HG02610 (cell line): ENCODE results near the gene TASOR2.

ENCODE experiments used
- ATAC-seq: cut with Tn5 transposase; IDR thresholded peaks from one replicate; pipeline ENCODE4 v1.9.1; 2021; ENCODE audit warnings: mild to moderate bottlenecking, moderate library complexity; ENCODE audit not compliant: unreplicated experiment

The TASOR2 gene

DNA sequence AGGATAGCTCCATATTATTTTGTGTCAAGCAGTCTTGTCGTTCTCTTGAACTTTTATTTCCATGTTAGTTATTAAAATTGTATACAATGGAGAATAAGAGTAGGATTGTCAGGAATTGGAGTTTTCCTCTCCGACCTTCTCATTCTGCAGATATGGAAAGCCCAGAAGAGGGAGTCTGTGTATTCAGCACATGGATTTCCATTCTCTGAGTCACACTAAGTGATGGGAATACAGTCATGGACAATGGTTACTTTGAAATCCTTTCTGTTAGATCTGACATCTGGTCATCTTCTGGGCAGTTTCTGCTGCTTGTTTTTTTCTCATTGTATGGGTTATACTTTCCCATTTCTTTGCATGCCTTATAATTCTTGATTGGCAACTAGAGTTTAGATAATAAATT lies 5.0 kb upstream of the TASOR2 start:
- ATAC-seq: no peak

DNA sequence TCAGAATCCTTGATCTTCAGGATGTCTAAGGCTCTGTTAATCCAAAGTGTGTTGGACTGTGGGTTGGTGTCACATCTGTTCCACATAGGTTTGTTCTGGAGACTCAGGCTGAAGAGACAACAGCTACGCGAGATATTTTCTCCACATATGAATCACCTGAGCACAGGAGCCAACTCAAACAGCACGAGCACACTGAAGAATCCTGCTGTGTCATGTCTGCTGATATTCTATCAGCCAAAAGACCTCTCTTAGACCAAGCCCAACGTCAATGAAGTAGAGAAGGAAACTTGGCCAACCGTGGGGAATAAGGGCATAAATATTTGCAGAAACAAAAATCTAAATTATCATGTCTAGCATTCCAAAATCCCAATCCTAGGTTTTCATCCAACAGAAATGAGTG lies 2.7 kb upstream of the TASOR2 start:
- ATAC-seq: no peak

DNA sequence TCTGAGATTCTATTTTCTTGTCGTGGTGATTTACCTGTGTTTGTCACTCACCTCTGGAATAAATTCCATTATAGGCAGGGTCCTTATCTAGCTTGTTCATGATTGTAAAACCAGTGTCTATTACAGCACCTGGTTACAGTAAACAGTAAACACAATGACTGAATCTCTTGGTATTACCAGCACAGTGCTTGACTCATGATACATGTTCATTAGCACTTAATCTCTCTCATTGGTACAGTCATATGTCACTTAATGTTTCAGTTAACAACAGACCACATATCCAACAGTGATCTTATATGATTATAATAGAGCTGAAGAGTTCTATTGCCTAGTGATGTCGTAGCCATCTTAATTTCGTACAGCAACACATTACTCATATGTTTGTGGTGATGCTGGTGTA lies 1.6 kb upstream of the TASOR2 start:
- no peak for ATAC-seq

DNA sequence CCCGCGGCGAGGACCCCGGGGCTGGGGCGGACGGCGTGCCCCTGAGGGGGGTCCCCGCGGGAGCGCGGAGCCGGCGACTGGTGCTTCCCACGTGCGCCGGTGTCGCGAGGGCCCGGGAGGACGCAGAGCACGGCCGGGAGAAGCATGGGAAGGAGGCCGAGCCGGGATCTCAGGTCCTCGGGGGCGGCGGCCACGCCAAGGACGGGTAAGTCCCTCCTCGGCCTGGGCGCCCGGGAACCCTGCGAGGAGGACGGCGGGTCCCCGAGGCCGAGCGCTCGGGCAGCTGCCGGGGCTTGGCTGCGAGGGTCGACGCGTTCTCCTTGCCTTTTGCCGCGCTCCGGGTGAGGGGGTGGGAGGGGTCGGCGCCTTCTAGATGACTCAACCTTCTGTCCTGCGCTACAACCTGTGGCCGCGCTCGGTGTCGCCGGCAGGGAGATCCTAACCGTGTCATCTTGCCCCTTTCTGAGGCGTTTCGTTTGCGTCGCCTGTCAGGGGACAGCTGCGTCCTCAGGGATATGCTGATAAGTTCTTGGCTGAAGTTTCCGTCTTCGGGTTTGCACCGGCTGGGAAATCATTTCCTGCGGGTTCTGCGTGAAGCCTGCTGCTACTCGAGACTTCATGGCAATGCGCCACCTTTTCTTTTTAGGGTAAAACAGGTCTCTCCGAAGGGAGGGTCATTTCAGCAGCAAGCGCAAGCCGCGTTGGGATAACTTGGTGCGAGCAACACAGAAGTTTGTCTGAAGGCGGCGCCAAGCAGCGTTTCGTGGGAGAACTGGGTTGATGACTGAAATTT lies 529 bp downstream of the TASOR2 start:
- ATAC-seq: peak; percentile 53

DNA sequence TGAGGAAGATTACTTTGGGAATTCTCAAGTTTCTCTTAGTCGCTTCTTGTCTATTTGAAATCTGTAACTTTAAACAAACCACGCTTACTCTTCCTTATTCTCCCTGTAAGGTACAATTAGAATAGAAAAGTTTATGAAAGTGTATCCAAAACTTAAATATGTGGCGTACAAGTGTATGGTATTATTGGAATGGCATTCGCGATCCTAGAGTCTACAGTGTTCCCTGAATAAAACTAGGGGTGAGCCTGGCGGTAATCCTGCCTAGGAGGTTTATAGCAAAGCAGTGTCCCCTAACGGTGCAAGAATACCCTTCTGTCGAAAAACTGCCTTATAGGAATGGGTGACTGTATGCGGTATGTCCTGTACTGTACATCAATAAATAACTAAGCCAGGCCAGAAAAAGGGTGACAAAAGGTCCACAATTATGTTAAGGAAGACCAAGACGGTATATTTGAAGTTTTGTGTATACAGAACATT lies 1.2 kb downstream of the TASOR2 start:
- no peak for ATAC-seq

DNA sequence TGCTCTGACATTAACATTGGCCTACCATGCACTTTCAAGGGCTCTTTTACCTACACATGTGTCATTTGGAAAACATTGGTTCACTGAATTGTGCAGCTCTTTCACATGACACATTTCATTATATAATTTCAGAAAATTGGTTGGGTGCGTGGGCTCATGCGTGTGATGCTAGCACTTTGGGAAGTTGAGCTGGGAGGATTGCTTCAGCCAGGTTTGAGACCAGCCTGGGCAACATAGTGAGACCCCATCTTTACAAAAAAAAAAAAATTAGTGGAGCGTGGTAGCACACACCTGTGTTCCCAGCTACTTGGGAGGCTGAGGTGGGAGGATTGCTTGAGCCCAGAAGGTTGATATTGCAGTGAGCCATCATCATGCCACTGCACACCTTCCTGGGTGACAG lies 3.9 kb downstream of the TASOR2 start:
- ATAC-seq: no peak

DNA sequence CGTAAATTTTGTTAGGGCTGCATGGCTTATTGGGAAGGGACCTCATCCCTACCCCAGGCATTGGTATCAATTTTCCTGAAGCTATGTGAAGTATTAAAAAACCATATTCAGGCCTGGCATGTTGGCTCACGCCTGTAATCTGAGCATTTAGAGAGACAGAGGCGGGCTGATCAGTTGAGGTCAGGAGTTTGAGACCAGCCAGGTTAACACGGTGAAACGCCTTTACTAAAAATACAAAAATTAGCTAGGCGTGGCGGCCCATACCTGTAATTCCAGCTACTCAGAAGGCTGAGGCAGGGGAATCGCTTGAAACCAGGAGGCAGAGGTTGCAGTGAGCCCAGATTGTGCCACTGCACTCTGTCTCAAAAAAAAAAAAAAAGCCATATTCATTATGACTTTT lies 7.1 kb downstream of the TASOR2 start:
- ATAC-seq: no peak

DNA sequence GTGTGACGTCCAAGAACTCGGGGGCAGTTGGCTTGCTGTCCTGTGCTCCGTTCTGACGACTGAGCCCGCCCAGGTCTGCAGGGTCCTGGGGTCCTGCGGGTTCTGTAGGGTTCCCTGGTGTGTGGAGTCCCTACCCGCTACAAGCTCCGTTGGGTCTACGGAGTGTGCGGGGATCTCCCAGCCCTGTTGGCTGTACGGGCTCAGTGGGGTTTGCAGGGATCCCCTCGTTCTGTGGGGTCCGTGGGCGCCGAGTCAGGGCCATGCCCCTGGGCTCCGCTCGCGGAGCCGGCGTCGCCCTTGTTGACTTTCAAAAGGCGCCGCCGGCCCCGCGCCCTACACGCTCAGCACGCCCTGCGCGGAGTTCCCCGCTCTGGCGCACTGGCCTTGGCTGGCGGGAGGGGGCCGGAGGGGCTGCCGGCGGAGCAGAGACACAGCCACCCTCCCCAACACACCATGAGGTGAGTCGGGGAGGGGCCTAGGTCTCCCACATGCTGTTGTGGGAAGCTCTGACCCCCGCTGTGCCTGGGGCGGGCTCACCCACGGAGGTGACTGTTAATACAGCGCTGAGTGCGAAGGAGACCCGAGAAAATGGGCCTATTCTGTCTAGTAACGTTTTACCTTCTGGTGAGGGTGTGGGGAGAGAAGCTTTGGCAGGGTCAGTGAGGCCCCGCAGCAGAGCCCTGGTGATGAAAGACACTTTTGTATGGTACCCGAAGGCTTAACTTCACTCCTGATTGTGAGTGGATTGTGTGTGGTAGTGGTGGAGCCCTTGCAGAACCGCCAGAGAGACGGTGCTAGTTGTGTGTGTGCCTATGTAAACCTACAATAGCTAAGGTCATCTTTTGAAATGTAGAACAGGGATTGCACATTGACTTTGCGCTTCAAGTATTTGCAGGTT lies 8.1 kb downstream of the TASOR2 start:
- ATAC-seq: peak; percentile 84

DNA sequence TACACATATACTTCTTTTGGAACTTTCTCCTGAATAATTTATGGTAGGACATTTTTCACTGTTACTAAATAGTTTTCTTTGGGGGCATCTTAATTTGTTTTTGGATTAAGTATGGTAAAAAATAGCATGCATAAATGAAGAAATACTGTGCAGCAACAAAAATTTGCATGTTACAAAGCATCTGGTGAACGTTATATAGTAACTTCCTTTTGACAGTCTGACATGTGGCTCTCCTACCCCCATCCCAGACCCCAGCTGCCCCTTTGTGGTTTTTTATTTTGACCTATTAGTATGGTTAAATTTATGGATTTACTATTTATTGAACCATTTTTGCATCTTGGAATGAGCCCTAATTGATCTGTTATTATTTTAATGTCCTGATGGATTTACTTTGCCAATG lies 9.9 kb downstream of the TASOR2 start:
- no peak for ATAC-seq

DNA sequence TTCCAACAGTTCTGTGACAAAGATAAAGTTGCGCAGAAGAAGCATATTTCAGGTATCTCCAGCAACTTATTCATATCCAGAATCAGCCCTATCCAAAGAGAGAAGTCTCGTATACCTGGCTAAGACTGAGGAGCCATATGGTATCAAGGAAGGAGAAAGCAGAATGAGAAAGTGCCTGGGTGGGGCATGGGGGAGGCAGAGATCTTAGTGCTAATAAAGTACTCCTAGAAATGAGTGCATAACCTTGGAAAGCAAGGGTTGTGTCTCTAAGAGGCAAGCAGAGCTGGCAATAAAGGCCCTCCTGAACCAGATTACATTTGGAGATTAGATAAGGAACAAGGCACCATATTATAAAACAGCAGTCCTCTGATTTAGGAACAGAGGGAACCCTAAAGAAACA lies 12.7 kb downstream of the TASOR2 start:
- no peak for ATAC-seq

DNA sequence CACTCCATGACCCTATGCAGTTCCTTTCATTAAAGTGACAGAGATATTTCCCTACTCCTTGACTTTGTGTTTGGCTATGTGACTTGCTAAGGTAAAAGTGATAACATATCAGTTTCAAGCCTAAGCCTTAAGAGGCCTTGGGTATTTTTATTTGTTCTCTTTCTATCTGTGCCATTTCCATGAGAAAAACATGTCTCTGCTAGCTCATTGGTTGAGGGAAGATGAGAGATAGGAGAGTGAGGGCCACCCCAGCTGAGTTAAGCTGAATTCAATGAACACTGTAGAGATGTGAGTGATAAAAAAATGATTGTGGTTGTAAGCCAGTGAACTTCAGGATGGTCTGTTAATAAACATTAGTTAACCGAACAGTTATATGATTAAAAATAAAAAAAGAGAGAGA lies 13.4 kb downstream of the TASOR2 start:
- no peak for ATAC-seq

DNA sequence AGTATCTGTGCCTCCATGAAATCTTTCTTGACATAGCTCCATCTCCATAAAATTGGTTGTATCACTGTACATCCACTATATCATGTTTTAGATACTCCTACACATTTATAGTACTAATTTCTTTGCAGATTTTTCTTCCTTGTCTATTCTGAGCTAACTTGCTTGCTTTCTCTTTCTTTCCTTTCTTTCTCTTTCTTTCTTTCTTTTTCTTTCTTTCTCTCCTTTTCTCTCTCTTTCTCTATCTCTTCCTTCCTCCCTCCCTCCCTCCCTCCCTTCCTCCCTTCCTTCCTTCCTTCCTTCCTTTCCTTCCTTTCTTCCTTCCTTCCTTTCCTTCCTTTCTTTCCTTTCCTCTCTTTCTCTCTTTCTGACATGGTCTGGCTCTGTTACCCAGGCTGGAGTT lies 23.7 kb downstream of the TASOR2 start:
- no peak for ATAC-seq

DNA sequence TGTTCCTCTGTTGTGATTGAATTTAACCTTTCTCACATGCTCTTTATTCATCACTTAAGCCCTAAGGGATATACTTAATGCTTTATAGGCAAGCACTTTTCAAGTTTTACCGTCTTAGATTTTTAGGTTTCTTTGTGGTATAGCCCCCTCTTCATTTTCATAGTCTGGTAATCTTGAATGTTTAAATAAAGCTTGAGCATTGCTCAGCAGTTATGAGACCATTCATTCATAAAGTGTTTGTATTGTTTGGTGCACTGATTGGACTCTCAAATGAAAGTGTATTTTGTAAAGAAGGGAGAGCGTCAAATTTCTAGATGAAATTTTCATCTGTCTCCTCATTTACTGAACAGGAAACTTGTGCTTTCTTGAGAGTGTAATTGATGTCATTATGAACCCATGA lies 25.2 kb downstream of the TASOR2 start:
- no peak for ATAC-seq

DNA sequence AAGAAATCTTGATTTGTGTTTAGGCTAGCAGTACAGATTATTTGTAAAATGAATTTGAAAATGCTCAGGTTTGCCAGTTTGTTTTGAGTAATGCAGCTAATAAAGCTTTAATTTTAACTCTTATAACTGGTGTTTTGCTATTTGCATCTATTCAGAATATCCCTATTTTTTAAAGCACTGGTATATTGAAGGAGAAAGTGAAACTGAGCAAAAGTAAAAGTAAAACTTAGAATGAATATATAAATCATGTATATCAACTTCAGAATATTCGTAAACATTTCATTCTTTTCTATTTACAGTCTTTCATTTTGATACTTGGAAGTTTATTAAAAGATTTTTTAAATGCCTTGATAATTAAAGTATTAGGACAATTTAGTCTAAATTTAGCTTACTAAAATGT lies 26.2 kb downstream of the TASOR2 start:
- no peak for ATAC-seq

DNA sequence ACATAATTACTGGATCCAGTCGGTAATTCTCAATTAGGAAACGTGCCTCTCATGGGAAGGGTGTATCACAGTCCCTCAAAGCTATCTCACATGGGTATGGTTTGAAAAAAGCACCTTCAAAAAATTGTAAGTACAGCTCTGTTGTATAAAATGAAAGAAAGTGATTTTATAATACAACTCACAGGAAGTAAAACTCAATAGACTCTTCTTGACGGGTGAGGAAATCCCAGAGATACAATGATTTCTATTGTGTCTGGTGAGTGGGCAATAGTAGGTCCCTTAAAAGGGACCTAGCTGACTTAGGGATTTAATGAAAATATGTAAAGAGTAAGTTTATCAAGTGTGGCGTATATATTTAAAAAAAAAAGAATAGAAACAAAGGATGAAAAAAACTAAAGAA lies 27.0 kb downstream of the TASOR2 start:
- ATAC-seq: no peak

DNA sequence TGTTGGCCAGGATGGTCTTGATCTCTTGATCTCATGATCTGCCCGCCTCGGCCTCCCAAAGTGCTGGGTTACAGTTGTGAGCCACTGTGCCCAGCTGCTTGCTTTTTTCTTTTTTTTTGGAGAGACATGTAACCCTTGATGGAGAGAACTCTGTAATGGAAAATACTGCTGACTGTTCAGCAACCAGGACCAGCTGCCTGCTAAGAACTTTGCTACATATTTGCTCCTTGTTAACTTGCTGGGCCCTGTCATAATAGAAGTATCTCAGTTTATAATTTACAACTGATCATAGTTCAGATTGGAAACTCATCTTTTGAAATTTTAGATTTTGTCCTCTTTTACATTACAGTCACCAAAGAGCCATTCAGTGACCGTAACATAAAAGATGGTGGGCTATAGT lies 34.9 kb downstream of the TASOR2 start:
- ATAC-seq: no peak

DNA sequence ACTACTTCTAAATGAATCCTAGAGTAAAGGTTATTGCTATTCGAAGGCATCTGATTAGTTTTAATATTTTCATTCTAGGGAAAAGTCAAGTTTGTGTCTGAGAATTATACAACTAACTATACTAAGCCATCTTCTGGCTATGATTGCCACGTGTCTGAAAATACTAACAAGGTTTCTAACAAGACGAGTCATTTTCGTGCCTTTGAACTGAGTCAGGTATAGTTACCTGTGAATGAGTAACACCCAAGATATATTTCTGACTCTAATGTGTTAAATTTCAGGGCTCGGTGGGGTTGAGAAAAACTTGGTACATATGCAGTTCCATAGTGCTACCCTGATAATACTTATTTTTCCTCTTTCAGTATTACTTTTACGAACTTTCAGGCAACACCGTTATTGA lies 35.5 kb downstream of the TASOR2 start:
- no peak for ATAC-seq

DNA sequence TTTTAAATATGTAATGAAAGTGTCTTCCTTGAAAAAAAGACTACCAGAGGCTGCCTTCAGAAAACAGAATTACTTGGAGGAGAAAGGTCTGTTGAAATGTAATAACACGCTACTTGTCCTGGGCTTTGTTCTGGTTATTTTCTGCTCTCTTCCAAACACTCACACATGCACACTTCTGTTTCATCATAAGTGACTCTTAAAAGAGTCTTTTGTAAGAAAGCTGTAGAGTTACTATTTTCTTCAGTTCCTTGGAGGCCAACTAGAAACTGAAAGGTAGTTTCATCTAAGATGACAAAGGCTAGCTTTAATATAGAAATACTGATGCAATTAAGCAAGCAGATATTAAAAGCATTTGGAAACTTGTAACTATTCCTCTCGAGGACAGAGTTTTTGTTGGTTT lies 39.1 kb downstream of the TASOR2 start:
- no peak for ATAC-seq

DNA sequence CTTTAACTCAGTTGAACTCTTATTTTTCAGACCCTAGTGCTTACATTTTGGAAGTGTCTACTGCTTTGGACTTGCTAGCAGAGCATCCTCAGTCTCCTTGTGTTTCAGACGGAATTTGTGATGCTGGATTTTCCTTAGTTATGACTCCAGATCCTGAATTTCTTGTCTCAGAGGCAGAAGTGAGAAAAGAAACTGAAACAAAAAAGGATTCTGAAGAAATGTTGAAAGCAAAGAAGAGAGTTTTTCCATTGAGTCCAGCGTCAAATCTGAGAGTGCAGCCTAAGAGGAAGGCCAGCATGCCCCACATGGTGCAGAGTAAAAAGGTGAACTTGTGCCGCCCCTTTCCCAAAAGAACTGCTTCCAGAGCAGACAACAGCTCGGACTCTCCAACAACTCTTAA lies 46.1 kb downstream of the TASOR2 start:
- no peak for ATAC-seq

DNA sequence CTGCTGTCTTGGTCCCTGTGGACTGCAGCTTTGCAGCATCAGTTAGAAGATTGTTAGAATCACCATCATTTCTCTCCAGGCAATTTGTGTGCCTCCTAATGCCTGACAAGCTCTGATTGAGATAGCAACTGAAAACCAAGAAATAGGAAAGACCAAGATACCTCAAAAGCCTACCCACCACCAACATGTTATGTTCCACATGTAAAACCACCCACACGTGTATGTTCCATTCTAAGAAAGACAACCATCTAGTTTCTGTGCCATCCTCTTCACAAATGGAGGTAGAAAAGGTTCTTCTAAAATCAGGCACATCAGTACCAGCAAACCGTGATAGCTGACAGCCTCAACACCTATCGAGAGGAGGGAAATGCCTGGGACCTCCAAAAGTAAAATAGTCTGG lies 46.9 kb downstream of the TASOR2 start:
- no peak for ATAC-seq

DNA sequence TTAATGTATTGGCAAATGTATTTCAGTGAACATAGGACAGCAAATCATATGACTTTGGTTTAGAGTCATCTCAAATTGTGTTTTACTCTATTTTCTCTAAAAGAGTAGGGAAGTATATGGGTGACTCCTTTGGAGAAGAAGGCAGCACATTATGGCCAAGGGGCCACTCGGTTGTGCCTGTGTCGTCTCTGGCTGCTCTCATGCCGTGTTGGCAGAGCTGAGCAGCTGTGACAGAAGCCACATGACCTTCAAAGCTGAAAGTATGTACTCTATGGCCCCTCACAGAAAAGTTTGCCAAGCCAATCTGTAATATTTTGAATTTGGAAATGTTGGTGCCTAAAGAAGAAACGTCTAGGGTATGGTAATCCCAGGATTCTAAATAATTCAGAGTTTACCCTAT lies 47.5 kb downstream of the TASOR2 start:
- no peak for ATAC-seq
